Large intestine (tissue), 3 donors: ENCODE results near the gene FOXP1. TPM values are rescaled to one million over a fixed set of nuclear protein-coding genes. Genes with fewer than 3 reads are reported as not detected.

Source experiments
- DNase-seq, 2 donors: peaks; one replicate each; pipeline versions ENCODE4 v3.0.0 to v3.0.0-alpha.2; 2013
- H3K27ac ChIP-seq: one replicate; pipeline ENCODE4 v1.5.1; 2013; ENCODE audit warnings: low read length
- H3K27me3 ChIP-seq: 2 replicates; pipeline ENCODE4 v1.6.1; 2013; ENCODE audit warnings: low read length; ENCODE audit not compliant: control insufficient read depth, insufficient read depth
- H3K36me3 ChIP-seq: 2 replicates; pipeline ENCODE4 v1.6.1; 2013; ENCODE audit warnings: low read length; ENCODE audit not compliant: control insufficient read depth, insufficient read depth
- H3K4me1 ChIP-seq: one replicate; pipeline ENCODE4 v1.6.1; 2013; ENCODE audit warnings: low read length; ENCODE audit not compliant: control insufficient read depth, insufficient read depth
- H3K4me3 ChIP-seq: one replicate; pipeline ENCODE4 v1.5.1; 2013; ENCODE audit warnings: low read length
- H3K9me3 ChIP-seq: one replicate; pipeline ENCODE4 v1.6.1; 2013; ENCODE audit warnings: mild to moderate bottlenecking, low read depth, low read length, moderate library complexity; ENCODE audit not compliant: control insufficient read depth
- WGBS: methylation state at CpG from one replicate; pipeline ENCODE4 v1.1.5; 2013; ENCODE audit warnings: low lambda C conversion rate; ENCODE audit not compliant: insufficient coverage; 5-methylcytosine and 5-hydroxymethylcytosine counted together
- polyA plus RNA-seq: library from polyadenylated mRNA; unstranded; fragments of 120-200 nt; gene quantifications from one replicate; pipeline ENCODE4 v1.2.1, GENCODE V29; 2013

The FOXP1 gene
- polyA plus RNA-seq, 1 donor: 64.1 TPM

GRCh38 chr3:71149959-71150954, 433.3 kb downstream of the FOXP1 start:
- H3K4me3 ChIP-seq: no peak overlapping the region
- 78% methylated on average over 2 of the region's 14 CpGs for WGBS
- no peak for DNase-seq
- H3K27ac ChIP-seq: no peak overlapping the region
- peaks cover 27% of the 10 kb centered on the region for H3K4me1 ChIP-seq
- H3K36me3 ChIP-seq: no peaks in the 10 kb centered on the region
- H3K9me3 ChIP-seq: no peaks in the 10 kb centered on the region
- no peaks in the 10 kb centered on the region for H3K27me3 ChIP-seq

GRCh38 chr3:71148455-71149060, 435.0 kb downstream of the FOXP1 start:
- Histone ChIP-seq H3K27ac (no peak overlapping the region), H3K27me3 (no peaks in the 10 kb centered on the region), H3K36me3 (peaks cover 3% of the 10 kb centered on the region), H3K4me3 (no peak overlapping the region), H3K4me1 (peaks cover 16% of the 10 kb centered on the region), H3K9me3 (no peaks in the 10 kb centered on the region)
- no peak for DNase-seq
- no CpG with 5 or more reads among the region's 1 CpG for WGBS

- Histone ChIP-seq H3K9me3 (no peaks in the 10 kb centered on the region), H3K4me1 (peaks cover 12% of the 10 kb centered on the region), H3K4me3 (no peak overlapping the region), H3K27ac (no peak overlapping the region), H3K27me3 (no peaks in the 10 kb centered on the region), H3K36me3 (peaks cover 3% of the 10 kb centered on the region)
- no CpG with 5 or more reads among the region's 11 CpGs for WGBS
- no peak for DNase-seq
Measured at GRCh38 chr3:71146673-71147072, 436.9 kb downstream of the FOXP1 start.

- WGBS: 100% methylated on average over 1 of the region's 4 CpGs
- Histone ChIP-seq H3K4me3 (no peak overlapping the region), H3K4me1 (peaks cover 18% of the 10 kb centered on the region), H3K9me3 (no peaks in the 10 kb centered on the region), H3K36me3 (peaks cover 3% of the 10 kb centered on the region), H3K27ac (no peak overlapping the region), H3K27me3 (no peaks in the 10 kb centered on the region)
- DNase-seq: no peak
Measured at GRCh38 chr3:71145954-71146353, 437.6 kb downstream of the FOXP1 start.

GRCh38 chr3:71144525-71145253, 438.8 kb downstream of the FOXP1 start:
- DNase-seq: no peak
- Histone ChIP-seq H3K36me3 (peaks cover 3% of the 10 kb centered on the region), H3K27me3 (no peaks in the 10 kb centered on the region), H3K9me3 (no peaks in the 10 kb centered on the region), H3K4me3 (no peak overlapping the region), H3K4me1 (peaks cover 18% of the 10 kb centered on the region), H3K27ac (no peak overlapping the region)
- no CpG with 5 or more reads among the region's 9 CpGs for WGBS

- peaks cover 3% of the 10 kb centered on the region for H3K36me3 ChIP-seq
- 100% methylated on average over 2 of the region's 4 CpGs for WGBS
- no peaks in the 10 kb centered on the region for H3K9me3 ChIP-seq
- H3K4me3 ChIP-seq: no peak overlapping the region
- no peak for DNase-seq
- peaks cover 16% of the 10 kb centered on the region for H3K4me1 ChIP-seq
- peak overlapping the region; percentile 70 for H3K27ac ChIP-seq
- no peaks in the 10 kb centered on the region for H3K27me3 ChIP-seq
Measured at GRCh38 chr3:71143493-71143892, 440.0 kb downstream of the FOXP1 start.

GRCh38 chr3:71142441-71143161, 440.9 kb downstream of the FOXP1 start:
- peaks cover 16% of the 10 kb centered on the region for H3K4me1 ChIP-seq
- peak overlapping the region; percentile 70 for H3K27ac ChIP-seq
- peaks cover 3% of the 10 kb centered on the region for H3K36me3 ChIP-seq
- WGBS: 44% methylated on average over 1 of the region's 7 CpGs
- H3K9me3 ChIP-seq: no peaks in the 10 kb centered on the region
- no peak overlapping the region for H3K4me3 ChIP-seq
- H3K27me3 ChIP-seq: no peaks in the 10 kb centered on the region
- DNase-seq: peak in 1 of 2 donors; percentile 75

- Histone ChIP-seq H3K27me3 (no peaks in the 10 kb centered on the region), H3K4me1 (peaks cover 20% of the 10 kb centered on the region), H3K27ac (peak overlapping the region; percentile 70), H3K9me3 (no peaks in the 10 kb centered on the region), H3K4me3 (no peak overlapping the region), H3K36me3 (peaks cover 3% of the 10 kb centered on the region)
- 100% methylated on average over 1 of the region's 3 CpGs for WGBS
- DNase-seq: no peak
Measured at GRCh38 chr3:71140477-71140876, 443.1 kb downstream of the FOXP1 start.

GRCh38 chr3:71139496-71139895, 444.0 kb downstream of the FOXP1 start:
- Histone ChIP-seq H3K4me1 (peaks cover 30% of the 10 kb centered on the region), H3K36me3 (peaks cover 3% of the 10 kb centered on the region), H3K4me3 (no peak overlapping the region), H3K9me3 (no peaks in the 10 kb centered on the region), H3K27me3 (no peaks in the 10 kb centered on the region), H3K27ac (no peak overlapping the region)
- no peak for DNase-seq
- WGBS: no CpG with 5 or more reads among the region's 5 CpGs

- no peak overlapping the region for H3K27ac ChIP-seq
- H3K4me1 ChIP-seq: peaks cover 40% of the 10 kb centered on the region
- WGBS: 86% methylated on average over 1 of the region's 5 CpGs
- no peaks in the 10 kb centered on the region for H3K27me3 ChIP-seq
- H3K4me3 ChIP-seq: no peak overlapping the region
- DNase-seq: no peak
- no peaks in the 10 kb centered on the region for H3K9me3 ChIP-seq
- H3K36me3 ChIP-seq: no peaks in the 10 kb centered on the region
Measured at GRCh38 chr3:71138410-71138809, 445.1 kb downstream of the FOXP1 start.
